ENCODE data around the gene WDFY1. TPM values are rescaled to one million over a fixed set of nuclear protein-coding genes. Genes with fewer than 3 reads are reported as not detected.

WDFY1 gene
- total and polyA plus RNA-seq, 2 donors (not counting 3 experiments of a cell fraction or from before 2014, with no cell fraction given), result 54.7 to 68.7 TPM

DNA sequence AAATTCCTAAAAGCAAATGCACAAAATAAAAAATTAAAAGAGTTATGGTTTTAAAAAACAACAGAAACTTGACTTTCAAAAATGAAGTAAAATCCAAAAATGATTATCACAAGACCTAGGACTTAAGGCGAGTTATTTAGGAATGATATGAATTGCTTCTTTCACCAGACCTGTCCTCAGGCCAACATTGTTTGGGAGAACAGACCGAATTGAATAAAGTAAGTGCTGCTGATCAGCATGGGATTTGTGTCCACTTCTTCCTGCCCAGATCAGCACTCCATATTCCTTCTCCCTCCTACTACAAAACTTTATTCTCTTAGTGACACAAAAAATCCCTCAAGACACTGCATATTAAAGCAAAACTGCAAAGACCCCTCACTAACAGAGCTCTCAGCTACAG is 39.1 kb downstream of the WDFY1 start:
- no peaks in the 10 kb centered on the region for H3K9me3 ChIP-seq (replicated peaks; ENCODE audit: control insufficient read depth, insufficient read depth, low read length)
- H4K20me1 ChIP-seq (replicated peaks; ENCODE audit: control insufficient read depth, extremely low read depth, insufficient read depth, low read length), result no peaks in the 10 kb centered on the region
- H3K4me1 ChIP-seq (ENCODE audit: control insufficient read depth, extremely low read depth, insufficient read depth, low read length), result peaks cover 10% of the 10 kb centered on the region
- TF ChIP-seq FOS (IDR thresholded peaks at IDR 0.05; ENCODE audit: borderline replicate concordance, insufficient read depth, low read length) (no peak), MYC (IDR thresholded peaks at IDR 0.05; ENCODE audit: low read depth, low read length) (no peak), POLR2A (IDR thresholded peaks at IDR 0.05; ENCODE audit: low read depth, low read length) (no peak), JUN (IDR thresholded peaks at IDR 0.05; ENCODE audit: borderline replicate concordance, insufficient read depth, insufficient read length, low read depth) (no peak)
- TF ChIP-seq, protein P1, sequence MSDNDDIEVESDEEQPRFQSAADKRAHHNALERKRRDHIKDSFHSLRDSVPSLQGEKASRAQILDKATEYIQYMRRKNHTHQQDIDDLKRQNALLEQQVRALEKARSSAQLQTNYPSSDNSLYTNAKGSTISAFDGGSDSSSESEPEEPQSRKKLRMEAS (IDR thresholded peaks at IDR 0.05; ENCODE audit: insufficient read depth, insufficient read length), result no peak
- intact Hi-C loops (cut with micrococcal nuclease), result loop anchor here (5.0 kb wide), 1 partner anchor 36 kb away; no protein-coding TSS in a partner anchor
- no peak overlapping the region for H3K4me3 ChIP-seq (replicated peaks in 1 of 3; ENCODE audit: insufficient read depth in 1 of 3, low read depth in 1 of 3, low read length in 3 of 3)
- H3K9me1 ChIP-seq (replicated peaks; ENCODE audit: control insufficient read depth, extremely low read depth, insufficient read depth, low read length), result peaks cover 3% of the 10 kb centered on the region
- dilution Hi-C loops (cut with MboI; ENCODE audit: extremely low pct_ligation_motif_present, low sequenced_read_pairs), result no loop called here
- H3K79me2 ChIP-seq (ENCODE audit: control insufficient read depth, insufficient read depth, low read length), result peaks cover 41% of the 10 kb centered on the region
- POLR2A ChIA-PET, result no interaction called here
- FAIRE-seq (no peak), DNase-seq (ENCODE audit: low read depth, low spot score) (no peak)
- H3K27me3 ChIP-seq (ENCODE audit: control insufficient read depth in 2 of 2, insufficient read depth in 2 of 2, low read length in 2 of 2), result no peaks in the 10 kb centered on the region
- H3K27ac ChIP-seq (ENCODE audit: insufficient read depth, low read depth, low read length), result no peak overlapping the region
- H3K36me3 ChIP-seq (ENCODE audit: control insufficient read depth in 2 of 2, extremely low read depth in 1 of 2, insufficient read depth in 2 of 2, low read length in 2 of 2), result peaks cover 4 to 11% of the 10 kb centered on the region in 2 experiments
- no TSS peak for BruUV-seq (replicated peaks)
- H2AFZ ChIP-seq (ENCODE audit: low read depth, low read length), result no peak overlapping the region
- H3K9ac ChIP-seq (replicated peaks; ENCODE audit: extremely low read depth, insufficient read depth, low read length), result no peak overlapping the region
- H3K4me2 ChIP-seq (ENCODE audit: insufficient read depth, low read length), result no peak overlapping the region
- CTCF ChIA-PET, result no interaction called here

DNA sequence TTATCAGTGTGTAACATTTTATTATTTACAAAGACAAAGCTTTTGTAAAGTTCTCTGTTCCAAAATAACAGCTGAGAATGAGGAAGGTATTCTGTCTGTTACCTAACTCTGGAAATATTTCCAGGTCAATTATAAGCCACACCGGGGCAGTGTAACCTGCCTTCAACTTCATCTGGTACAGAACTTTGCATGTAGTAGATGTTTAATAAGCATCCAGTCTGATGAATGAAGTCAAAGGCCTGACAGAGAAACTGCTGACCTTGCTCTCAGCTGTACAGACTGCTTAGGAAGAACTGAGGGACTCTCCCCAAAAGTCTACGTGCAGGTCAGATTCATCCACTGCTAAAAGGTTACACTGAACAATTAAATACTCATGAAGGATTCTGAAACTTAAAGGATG is 43.3 kb downstream of the WDFY1 start:
- TF ChIP-seq FOS (IDR thresholded peaks at IDR 0.05; ENCODE audit: borderline replicate concordance, insufficient read depth, low read length) (no peak), GATA2 (IDR thresholded peaks at IDR 0.05; ENCODE audit: insufficient read depth, insufficient read length, low read depth, low read length) (no peak), MYC (IDR thresholded peaks at IDR 0.05; ENCODE audit: low read depth, low read length) (no peak), POLR2AphosphoS5 (IDR thresholded peaks at IDR 0.05; ENCODE audit: insufficient read depth, low read depth, low read length) (no peak), EZH2 (IDR thresholded peaks at IDR 0.05; ENCODE audit: borderline replicate concordance, low read depth, low read length, severe bottlenecking) (no peak), JUN (IDR thresholded peaks at IDR 0.05; ENCODE audit: borderline replicate concordance, insufficient read depth, insufficient read length, low read depth) (no peak), POLR2A (IDR thresholded peaks at IDR 0.05; ENCODE audit: low read depth, low read length) (no peak)
- TF ChIP-seq, protein P1 (IDR thresholded peaks at IDR 0.05; ENCODE audit: insufficient read depth, insufficient read length), result no peak
- TF ChIP-seq, protein P2, sequence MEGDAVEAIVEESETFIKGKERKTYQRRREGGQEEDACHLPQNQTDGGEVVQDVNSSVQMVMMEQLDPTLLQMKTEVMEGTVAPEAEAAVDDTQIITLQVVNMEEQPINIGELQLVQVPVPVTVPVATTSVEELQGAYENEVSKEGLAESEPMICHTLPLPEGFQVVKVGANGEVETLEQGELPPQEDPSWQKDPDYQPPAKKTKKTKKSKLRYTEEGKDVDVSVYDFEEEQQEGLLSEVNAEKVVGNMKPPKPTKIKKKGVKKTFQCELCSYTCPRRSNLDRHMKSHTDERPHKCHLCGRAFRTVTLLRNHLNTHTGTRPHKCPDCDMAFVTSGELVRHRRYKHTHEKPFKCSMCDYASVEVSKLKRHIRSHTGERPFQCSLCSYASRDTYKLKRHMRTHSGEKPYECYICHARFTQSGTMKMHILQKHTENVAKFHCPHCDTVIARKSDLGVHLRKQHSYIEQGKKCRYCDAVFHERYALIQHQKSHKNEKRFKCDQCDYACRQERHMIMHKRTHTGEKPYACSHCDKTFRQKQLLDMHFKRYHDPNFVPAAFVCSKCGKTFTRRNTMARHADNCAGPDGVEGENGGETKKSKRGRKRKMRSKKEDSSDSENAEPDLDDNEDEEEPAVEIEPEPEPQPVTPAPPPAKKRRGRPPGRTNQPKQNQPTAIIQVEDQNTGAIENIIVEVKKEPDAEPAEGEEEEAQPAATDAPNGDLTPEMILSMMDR (IDR thresholded peaks at IDR 0.05; ENCODE audit: extremely low read depth in 1 of 2, insufficient read depth in 1 of 2, low read depth in 1 of 2, low read length in 2 of 2), result no peak
- BruUV-seq (replicated peaks), result no TSS peak
- Histone ChIP-seq H3K4me1 (ENCODE audit: control insufficient read depth, extremely low read depth, insufficient read depth, low read length) (no peaks in the 10 kb centered on the region), H3K9me1 (replicated peaks; ENCODE audit: control insufficient read depth, extremely low read depth, insufficient read depth, low read length) (no peaks in the 10 kb centered on the region), H3K9ac (replicated peaks; ENCODE audit: extremely low read depth, insufficient read depth, low read length) (no peak overlapping the region), H3K4me2 (ENCODE audit: insufficient read depth, low read length) (no peak overlapping the region), H3K27me3 (ENCODE audit: control insufficient read depth in 2 of 2, insufficient read depth in 2 of 2, low read length in 2 of 2) (no peaks in the 10 kb centered on the region), H3K36me3 (ENCODE audit: control insufficient read depth in 2 of 2, extremely low read depth in 1 of 2, insufficient read depth in 2 of 2, low read length in 2 of 2) (peaks cover 7 to 28% of the 10 kb centered on the region in 2 experiments), H3K4me3 (replicated peaks in 1 of 3; ENCODE audit: insufficient read depth in 1 of 3, low read depth in 1 of 3, low read length in 3 of 3) (no peak overlapping the region), H4K20me1 (replicated peaks; ENCODE audit: control insufficient read depth, extremely low read depth, insufficient read depth, low read length) (no peaks in the 10 kb centered on the region), H3K79me2 (ENCODE audit: control insufficient read depth, insufficient read depth, low read length) (peaks cover 7% of the 10 kb centered on the region), H2AFZ (ENCODE audit: low read depth, low read length) (no peak overlapping the region), H3K27ac (ENCODE audit: insufficient read depth, low read depth, low read length) (no peak overlapping the region), H3K9me3 (replicated peaks; ENCODE audit: control insufficient read depth, insufficient read depth, low read length) (no peaks in the 10 kb centered on the region)
- ChIA-PET POLR2A (interaction anchor here (0.7 kb wide), 1 partner anchor 56 kb away, joined by 3 read pairs; no protein-coding TSS in a partner anchor), CTCF (interaction anchor here (0.9 to 1.5 kb wide), 3 partner anchors 12 to 69 kb away, joined by 4 to 6 read pairs (median 6); no protein-coding TSS in a partner anchor)
- DNase-seq (ENCODE audit: low read depth, low spot score) (no peak), FAIRE-seq (no peak)
- intact Hi-C loops (cut with micrococcal nuclease), result no loop called here
- dilution Hi-C loops (cut with MboI; ENCODE audit: extremely low pct_ligation_motif_present, low sequenced_read_pairs), result no loop called here

Measured in endothelial cell of umbilical vein (primary cell).